NCI-H510A (cell line): Measurements from ENCODE around the gene TTL.

Source experiments
- DNase-seq: peaks from one replicate; lab custom pipeline; 2025; lab: John Stamatoyannopoulos, UW

Gene TTL

GRCh38 chr2:112583497-112584133 lies 101.7 kb downstream of the TTL start:
- peak; percentile 19 for DNase-seq

- DNase-seq = peak; percentile 89
These were observed 102.4 kb downstream of the TTL start, which contains the start of gene CHCHD5 for GRCh38 chr2:112584134-112584890. Gene CHCHD5 (plus strand): TSS chr2:112584609. CDS start chr2:112584648, 39 bp downstream.

- DNase-seq = no peak
These were observed 102.9 kb downstream of the TTL start for GRCh38 chr2:112584891-112585250.

GRCh38 chr2:112585400-112585799 lies 103.4 kb downstream of the TTL start:
- DNase-seq = no peak

GRCh38 chr2:112585873-112586464 lies 104.0 kb downstream of the TTL start:
- no peak for DNase-seq

- peak; percentile 34 for DNase-seq
These were observed 106.7 kb downstream of the TTL start for GRCh38 chr2:112588611-112589045.
